UCSD-AML1 (cell line): ENCODE measurements around the gene KCNG4.
A peak's percentile ranks its signal among the peaks of the same experiment; 100 is the strongest.

Experiments used
- DNase-seq: peaks from one replicate; lab custom pipeline; 2025; ENCODE audit not compliant: unreplicated experiment; lab: John Stamatoyannopoulos, UW

Gene KCNG4, protein sequence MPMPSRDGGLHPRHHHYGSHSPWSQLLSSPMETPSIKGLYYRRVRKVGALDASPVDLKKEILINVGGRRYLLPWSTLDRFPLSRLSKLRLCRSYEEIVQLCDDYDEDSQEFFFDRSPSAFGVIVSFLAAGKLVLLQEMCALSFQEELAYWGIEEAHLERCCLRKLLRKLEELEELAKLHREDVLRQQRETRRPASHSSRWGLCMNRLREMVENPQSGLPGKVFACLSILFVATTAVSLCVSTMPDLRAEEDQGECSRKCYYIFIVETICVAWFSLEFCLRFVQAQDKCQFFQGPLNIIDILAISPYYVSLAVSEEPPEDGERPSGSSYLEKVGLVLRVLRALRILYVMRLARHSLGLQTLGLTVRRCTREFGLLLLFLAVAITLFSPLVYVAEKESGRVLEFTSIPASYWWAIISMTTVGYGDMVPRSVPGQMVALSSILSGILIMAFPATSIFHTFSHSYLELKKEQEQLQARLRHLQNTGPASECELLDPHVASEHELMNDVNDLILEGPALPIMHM

DNA sequence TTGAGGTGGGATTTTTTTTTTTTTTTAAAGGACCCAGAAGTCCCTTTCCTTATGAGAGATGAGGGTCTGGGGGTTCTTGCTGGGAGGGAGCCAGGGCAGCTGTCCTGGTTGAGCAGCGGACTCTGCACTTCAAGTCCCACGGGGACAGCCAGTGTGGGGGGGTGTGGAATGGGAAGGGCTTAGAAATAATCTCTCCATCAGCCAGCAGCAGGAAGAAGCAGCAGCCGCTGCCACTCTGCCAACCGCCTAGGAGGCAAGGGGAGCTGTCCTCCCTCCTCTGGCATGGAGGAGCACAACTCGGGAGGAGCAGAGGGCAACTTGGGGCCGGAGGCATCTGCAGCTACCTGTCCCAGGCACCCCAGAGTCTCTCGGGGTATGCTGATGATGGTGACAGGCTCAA, at the start of gene KCNG4:
KCNG4 (minus strand) TSS at position 104 of the 400 bp plus-strand sequence. CDS start 2,527 bp downstream, outside the sequence.
- DNase-seq: peak; percentile 15

DNA sequence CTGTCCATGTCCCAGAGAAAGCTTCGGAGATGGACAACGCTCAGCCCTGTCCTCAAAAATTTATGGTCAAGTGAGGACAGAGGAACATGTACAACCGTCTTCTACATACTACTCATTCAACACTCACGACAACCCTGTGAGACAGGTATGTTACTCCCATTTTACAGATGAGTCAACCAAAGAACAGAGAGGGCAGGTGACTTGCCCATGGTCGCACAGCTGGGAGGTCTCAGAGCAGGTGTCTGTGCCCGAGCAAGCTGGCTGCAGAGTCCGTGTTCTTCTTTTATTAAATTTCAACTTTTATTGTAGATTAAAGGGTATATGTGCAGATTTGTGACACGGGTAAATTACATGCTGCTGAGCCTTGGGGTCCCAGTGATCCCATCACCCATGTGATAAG, 49.1 kb upstream of the KCNG4 start:
- no peak for DNase-seq

DNA sequence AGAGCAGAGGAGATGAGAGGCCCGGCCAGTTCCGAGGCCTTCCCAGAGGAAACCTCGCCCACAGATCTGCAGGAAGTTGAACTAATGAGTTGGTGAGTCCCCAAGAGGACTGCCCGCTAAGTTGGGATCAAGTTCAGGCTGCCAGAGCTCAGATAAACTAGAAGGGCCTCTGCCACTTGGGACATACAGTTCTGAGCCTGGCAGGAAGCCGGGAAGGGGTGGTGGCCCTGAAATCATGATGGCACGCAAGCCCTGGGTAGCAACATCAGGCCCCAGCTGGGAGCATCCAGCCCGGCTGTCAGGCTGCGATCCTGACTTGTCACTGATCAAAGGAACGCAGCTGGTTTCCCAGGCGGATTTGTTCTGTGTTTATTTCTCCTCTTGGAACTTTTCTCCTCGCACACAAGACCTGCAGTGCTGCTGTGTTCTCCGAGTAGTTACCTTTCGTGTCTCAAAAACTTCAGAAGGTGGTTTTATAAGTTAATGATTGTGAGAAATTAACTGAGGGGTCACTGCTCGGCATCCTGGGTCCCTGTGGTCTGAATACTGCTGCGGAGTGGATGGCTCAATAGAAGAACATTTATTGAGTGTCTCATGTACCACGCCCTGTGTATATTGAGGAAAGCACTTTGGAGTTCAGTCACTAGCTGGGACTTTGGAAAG, 46.9 kb upstream of the KCNG4 start:
- DNase-seq: peak; percentile 39

DNA sequence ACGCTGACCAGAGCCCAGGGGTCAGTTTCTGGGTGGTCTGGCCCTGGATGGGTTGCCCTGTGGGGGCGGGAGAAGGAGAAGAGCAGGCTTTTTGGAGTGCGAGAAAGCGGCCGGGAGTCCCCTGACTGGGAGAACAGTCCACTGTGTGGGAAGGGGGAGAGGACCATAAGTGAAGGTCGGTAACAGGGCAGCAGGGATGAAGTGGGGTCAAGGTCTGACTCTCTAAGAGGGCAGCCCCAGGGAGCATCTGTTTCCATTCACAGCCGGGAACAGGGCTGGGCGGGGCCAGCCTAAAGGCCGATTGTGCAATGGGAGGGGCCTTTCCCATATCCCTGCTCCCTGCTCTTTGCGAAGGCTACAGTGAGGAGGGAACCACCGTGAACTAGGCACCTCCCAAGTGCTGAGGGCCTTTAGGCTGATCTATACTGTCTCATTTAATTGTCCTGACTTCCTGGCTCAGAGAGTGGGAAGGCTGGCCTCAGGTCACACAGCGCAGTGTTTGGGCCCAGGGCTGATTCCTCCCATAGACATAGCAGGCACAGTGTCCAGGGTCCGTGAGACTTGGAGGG, 44.4 kb upstream of the KCNG4 start:
- no peak for DNase-seq

DNA sequence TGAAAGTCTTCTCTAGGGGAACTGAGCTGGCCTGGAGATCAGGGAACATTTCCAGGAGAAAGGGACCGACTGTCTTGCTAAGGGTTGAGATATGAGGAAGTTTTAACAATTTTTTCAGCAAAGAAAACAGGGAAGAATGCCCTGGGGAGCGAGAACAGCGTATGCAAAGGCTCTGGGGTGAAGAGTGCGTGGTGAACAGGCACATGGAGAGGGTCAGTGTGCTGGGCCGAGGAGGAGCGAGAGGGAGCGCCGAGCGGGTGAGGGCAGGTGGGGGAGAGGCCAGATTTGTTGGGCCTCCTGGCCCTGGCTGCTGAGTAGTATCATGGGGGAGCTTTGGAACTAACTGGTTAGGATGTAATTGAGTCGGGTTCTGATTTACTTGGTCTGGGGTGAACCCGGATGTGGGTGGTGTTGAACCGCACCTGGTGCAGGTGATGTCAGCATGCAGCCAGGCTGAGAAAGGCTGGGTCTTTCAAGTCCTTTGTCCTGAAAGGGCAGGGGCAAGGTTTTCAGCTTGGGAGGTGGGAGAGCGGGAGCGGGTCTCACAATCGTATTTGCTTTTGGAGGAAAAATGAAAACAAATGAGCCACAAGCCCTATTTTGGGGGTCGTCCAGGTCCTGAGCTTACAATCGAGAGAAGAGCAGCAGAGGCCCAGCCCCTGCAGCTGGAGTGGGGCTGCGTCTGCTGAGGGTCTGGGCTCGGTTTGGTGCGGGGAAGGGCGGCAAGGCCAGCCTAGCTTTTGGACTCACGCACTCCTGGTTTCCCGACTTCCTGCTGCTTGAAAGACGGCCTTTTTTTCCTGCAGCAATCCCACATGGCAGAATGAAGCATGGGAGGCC, 43.7 kb upstream of the KCNG4 start:
- DNase-seq: no peak

DNA sequence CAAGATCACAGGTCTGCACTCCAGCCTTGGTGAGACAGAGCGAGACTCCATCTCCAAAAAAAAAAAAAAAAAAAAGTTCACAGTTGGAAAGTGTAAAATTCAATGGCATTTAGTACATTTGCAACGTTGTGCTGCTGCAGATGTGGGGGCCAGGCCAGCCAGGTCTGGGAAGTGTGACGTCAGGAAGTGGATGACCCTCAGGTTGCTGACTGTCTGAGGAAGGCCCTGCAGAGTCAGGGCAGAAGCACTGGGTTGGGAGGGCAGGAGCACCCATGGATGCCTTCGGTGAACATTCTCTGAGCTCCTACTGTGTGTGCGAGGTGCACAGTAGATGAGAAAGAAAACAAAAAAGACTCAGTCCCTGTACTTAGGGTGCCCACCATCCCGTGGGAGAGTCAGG, 42.7 kb upstream of the KCNG4 start:
- DNase-seq: no peak

DNA sequence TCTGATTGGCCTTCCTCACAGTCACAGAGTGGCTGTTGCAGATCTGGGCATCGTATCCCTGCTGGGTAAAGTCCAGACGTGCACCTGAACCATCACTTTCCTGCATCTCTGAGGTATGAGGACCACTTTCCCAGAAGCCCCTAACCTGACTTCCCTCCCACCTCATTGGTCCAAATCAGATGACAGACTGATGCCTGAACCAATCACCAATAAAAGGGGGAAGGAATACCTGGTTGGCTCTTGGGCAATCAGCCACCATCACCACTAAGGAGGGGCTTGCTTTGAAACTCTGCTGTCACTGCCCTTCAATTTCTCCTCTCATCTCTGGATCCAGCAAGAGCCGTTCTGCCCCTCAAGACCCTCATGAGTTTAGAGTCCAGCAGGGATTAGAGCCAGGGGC, 41.3 kb upstream of the KCNG4 start:
- no peak for DNase-seq

DNA sequence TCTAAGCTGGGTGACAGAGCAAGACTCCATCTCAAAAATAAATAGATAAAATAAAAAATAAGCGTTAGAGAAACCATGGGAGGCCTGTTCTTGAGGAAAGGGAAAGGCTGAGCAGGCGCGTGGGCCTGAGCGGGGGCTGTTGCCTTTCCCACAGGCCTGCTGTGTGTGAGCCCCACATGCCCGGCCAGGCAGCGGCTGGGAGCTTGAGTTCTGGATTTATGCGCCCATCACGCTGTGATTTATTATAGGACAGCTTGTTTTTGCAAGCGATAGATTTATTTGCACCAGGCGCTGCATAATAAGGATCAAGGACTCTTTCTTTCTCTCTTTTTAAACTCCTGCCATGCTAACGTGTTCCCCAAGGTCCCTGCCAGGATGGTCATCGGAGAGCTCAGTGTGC, 40.1 kb upstream of the KCNG4 start:
- DNase-seq: no peak

DNA sequence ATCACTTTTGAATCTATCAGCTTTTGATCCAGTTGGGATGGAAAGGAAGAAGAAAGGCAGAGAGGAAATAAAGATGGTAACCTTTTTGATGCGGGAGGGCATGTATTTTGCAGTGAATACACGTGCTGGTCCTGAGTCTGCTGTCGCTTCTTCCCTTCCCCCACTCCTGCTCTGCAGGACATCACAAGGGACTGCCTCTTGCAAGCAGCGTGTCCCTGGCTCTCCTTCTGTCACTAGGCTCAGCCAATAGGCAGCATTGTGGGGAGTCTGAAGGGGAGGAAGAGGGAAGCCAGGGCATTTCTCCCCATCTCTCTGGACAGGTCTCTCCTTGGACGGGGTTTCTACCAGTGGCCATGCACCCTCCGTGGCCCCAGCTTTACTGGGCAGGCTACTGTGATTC, 39.2 kb upstream of the KCNG4 start:
- no peak for DNase-seq

DNA sequence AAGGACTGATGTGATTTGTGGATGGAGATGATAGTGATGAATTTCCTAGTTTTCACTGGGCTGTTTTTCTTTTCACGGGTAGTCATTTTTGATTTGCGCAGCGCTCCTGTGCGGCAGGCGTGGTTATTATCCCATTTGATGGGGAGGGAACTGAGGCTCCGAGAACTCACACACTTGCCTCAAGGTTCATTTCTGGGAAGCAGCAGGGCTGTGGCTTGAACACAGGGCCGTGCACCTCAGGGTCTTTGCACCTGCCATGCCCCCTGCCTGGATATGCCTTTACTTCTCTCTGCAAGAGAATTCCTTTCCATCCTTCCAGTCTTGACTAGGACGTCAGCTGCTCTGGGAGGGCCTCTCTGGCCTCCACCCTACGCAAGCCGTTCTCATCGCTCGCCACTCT, 38.5 kb upstream of the KCNG4 start:
- no peak for DNase-seq

DNA sequence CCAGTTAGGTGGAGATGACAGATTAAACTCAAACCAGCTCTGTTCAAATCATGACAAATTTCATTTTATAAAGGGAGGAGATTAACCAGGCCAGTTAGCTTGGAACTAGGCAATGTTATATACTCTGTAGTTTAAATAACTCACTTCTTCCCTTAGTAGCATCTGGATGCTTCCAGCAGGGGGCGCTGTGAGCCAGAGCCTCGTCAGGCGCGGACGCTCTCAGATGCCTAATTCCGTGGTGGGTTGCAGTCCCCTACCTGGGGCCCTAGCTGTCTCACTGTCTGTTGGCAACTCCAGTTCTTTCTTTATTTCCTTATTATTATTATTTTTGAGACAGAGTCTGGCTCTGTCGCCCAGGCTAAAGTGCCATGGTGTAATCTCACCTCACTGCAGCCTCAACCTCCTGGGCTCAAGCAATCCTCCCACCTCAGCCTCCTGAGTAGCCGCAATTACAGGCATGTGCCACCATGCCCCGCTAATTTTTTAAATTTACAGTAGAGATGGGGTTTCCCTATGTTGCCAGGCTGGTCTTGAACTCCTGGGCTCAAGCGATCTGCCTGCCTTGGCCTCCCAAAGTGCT, 37.5 kb upstream of the KCNG4 start:
- DNase-seq: peak; percentile 62

DNA sequence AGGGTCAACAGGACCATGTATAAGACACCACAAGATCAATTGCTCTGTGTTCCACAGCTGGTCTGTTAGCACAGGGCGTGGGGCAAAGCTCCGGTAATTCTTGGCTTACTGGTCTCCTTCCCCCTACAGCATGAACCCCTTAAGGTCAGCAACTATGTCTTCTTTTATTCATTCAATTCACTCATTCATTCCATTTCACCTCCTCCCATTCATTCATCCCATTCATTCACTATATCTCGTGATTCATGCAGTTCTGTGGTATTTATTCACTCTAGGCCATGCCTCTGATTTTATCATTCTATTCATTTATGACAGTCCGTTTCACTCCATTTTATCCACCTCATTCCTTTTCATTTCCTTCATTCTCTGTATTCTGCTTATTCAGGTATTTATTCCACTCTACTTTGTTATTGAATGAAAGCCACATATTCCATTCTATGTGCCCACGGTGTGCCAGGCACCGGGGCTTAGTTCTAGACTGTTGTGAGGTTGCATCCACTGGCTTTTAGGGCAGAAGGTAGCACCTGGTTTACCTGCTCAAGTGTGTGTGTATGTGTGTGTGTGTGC, 35.9 kb upstream of the KCNG4 start:
- DNase-seq: no peak

DNA sequence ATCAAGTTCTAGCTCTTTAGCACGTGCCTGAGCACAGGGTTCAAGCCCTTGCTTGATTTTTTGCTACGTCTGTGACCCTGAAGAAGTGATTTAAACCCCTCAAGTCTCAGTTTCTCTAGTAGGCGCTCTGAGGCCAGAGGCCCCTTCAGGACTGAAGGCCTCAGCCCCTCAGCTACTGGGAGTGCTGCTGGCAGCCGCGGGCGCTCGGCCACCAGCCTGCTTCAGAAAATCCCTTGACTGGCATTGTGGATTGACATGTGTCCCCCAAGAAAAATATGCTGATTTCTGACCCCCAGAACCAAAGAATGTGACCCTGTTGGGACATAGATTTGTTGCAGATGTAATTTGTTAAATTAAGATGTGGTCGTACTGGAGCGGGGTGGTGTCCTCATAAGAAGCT, 34.7 kb upstream of the KCNG4 start:
- DNase-seq: no peak

DNA sequence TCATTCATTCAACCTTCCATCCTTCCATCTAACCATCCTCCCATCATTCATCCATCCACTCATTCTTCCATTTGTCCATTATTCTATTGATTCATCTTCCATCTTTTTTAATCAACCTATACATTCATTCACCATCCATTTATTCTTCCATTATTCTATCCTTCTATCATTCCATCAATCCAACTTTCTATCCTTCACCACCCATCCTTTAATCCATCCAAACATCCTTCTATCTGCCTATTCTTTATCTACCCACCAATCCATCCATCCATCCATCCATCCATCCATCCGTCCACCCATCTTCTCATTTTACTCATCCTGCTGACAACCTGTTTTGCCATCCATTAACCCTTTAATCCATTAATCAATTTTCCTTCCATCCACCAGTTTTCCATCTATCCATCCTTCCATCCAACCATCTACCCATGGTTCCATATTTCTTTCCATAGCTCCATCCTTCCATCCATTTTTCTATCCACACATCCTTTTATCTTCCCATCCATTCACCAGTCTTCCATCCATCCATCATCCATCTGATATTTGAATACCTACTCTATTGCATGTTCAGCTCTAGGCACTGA, 33.0 kb upstream of the KCNG4 start:
- no peak for DNase-seq

DNA sequence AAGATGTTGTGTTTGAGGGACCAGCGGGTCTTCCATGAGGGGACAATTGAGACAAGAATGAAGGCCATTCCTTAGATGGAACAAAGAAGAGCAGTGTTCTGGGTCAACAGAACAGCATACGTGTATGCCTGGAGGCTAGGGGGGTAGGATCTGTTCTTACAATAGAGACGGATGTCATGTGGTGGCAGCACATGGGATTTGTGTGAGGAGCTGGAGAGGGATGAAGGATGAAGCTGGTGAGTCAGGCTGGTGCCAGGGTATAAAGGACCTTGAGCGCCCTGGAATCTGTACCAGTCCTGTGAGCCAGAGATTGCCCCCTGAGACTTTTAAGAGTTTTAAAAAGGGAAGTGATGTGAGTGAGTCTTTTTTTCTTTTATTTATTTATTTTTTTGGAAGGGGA, 32.1 kb upstream of the KCNG4 start:
- no peak for DNase-seq

DNA sequence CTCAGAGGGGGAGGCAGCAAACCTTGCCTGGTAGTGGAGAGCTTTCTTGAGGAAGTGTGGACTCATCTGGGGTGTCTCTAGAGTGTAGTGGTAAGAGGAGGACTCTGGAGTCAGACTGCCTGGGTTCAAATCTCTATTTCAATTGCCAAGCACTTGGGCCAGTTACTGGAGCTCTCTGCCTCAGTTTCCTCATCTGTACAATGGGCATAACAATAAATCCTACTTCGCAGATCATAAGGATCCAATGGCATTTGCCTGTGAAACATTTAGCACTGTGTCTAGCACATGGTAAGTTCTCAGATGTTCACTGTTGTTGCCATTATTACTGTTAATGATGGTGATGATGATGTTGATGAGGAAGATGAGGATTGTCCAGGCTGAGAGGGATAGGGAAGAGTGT, 31.2 kb upstream of the KCNG4 start:
- DNase-seq: no peak

DNA sequence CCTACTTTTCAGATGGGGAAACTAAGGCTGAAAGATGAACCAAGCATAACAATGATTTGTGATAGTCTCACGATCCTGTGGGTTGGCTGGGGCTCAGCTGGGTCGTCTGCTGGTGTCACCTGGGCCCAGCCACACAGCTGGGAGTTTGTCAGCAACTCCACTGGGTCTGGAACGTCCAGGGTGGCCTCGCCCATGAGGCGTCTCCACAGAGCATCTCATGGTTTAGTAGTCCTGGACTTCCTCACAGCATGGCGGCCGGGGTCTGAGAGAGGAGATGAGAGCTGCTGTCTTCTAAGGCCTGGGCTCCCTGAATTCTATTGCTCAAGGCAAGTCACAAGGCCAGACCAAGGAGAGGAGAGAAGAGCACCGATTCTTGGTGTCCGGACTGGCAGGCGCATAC, 30.7 kb upstream of the KCNG4 start:
- DNase-seq: no peak

DNA sequence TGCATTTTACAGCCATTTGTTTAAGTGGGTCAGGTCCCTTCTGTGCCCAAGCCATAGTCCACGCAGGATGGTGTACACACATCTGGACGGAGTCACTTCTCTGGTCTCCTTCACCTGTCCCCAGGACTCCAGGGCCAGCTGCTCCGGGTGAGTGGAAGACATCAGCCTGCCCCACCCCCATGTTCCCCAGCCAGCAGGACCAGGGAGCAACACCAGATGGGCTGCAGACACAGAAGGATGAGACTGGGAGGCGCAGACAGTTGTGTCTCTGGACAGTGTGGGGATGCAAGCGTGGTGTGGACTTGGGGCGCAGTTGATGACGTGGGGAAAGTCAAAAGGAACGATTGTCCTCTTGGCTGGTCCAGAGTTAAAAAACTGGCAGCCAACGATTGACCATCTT, 30.3 kb upstream of the KCNG4 start:
- no peak for DNase-seq

DNA sequence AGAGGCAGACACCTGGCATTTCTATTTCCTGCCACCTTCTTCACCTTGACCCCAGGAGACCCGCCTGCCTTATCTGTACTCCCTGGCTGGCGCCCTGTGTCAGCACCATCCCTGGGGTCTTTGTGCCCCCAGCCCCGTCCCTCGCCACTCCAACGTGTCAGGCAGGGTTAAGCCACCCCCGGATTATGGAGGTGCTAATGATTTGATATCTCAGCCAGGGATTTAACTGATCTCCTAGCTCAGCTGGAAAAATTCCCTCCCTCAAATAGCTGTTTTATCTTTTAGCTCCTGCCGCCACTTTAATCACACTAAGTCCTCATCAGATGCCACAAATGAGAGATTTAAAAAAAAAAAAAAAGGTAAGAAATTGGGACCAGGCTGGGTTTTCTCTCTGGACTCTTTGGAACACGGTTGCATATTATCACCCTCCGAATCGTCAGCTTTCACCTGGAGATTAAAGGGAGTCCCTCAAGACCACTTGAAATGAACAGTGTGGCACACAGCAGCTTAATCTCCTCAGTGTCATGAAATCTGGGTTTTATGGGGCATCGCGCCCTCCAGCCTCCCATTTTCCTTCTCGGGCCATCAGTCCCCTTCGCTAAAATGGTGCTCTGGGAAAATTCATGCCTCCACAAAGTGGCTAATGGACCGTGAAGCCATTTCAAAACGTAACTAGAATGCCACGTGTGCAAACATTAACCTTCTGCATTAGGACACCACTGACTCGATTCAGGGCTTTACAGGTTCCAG, 28.7 kb upstream of the KCNG4 start:
- no peak for DNase-seq
